ENCODE results near the gene NDUFAF3. TPM values are rescaled to one million over a fixed set of nuclear protein-coding genes. Genes with fewer than 3 reads are reported as not detected.

NDUFAF3 gene, protein sequence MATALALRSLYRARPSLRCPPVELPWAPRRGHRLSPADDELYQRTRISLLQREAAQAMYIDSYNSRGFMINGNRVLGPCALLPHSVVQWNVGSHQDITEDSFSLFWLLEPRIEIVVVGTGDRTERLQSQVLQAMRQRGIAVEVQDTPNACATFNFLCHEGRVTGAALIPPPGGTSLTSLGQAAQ
- 62.0 and 67.0 TPM in 2 replicates for total RNA-seq (ENCODE audit: low replicate concordance)
- long read RNA-seq, transcript NDUFAF3-202 (5 exons, 2,012 nt), result major isoform, 18 of 23 reads
- long read RNA-seq, partial matches to known transcripts, result 1 of 23 reads
- long read RNA-seq, other reads (novel, unspliced or antisense), result 3 of 23 reads

DNA sequence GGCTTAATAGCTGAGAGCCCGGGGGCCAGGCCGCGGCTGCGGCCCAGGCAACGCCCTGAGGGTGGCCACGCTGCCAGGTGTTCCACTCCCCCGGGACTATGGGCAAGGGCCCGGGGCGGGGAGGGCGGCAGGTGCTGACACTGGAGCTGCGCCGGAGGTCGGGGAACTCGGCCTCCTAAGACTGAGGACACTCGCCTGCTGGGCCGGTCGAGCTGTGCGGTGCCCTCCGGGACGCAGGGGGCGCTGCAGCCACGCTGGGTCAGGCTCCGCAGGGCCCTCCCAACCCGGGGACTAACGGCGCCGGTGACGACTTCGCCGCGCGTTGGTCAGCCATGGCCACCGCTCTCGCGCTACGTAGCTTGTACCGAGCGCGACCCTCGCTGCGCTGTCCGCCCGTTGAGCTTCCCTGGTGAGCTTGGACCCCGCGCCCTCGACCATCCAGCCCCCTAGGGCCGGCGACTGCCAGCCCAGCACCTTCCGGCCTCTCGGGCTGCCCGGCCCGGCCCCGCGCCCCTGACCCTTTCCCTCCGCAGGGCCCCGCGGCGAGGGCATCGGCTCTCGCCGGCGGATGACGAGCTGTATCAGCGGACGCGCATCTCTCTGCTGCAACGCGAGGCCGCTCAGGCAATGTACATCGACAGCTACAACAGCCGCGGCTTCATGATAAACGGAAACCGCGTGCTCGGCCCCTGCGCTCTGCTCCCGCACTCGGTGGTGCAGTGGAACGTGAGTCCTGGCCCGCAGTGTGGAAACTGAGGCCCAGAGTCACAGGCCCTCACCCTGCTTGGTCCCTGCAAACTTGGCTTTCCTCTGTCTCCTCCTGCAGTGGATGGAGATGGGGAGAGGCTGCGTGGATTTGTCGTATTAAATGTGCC lies at the start of gene NDUFAF3:
Gene NDUFAF3 (plus strand): TSS at position 309 of the 875 bp plus-strand sequence. CDS start 24 bp downstream, at position 333.
- peak; percentile 98 for DNase-seq (ENCODE audit: extremely low spot score, unreplicated experiment)
- H3K4me3 Mint-ChIP-seq, result peak within 1 kb of the TSS; percentile 96
- H3K27ac Mint-ChIP-seq, result peak within 1 kb of the TSS; percentile 97
- H3K4me1 Mint-ChIP-seq (ENCODE audit: unreplicated experiment), result peaks cover 15% of the 10 kb centered on the region
- TF ChIP-seq, protein P1, sequence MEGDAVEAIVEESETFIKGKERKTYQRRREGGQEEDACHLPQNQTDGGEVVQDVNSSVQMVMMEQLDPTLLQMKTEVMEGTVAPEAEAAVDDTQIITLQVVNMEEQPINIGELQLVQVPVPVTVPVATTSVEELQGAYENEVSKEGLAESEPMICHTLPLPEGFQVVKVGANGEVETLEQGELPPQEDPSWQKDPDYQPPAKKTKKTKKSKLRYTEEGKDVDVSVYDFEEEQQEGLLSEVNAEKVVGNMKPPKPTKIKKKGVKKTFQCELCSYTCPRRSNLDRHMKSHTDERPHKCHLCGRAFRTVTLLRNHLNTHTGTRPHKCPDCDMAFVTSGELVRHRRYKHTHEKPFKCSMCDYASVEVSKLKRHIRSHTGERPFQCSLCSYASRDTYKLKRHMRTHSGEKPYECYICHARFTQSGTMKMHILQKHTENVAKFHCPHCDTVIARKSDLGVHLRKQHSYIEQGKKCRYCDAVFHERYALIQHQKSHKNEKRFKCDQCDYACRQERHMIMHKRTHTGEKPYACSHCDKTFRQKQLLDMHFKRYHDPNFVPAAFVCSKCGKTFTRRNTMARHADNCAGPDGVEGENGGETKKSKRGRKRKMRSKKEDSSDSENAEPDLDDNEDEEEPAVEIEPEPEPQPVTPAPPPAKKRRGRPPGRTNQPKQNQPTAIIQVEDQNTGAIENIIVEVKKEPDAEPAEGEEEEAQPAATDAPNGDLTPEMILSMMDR (conservative IDR thresholded peaks at IDR 0.05), result peak; percentile 99
- H3K9me3 Mint-ChIP-seq, result no peaks in the 10 kb centered on the region
- H3K36me3 Mint-ChIP-seq, result peaks cover 8% of the 10 kb centered on the region
- no peaks in the 10 kb centered on the region for H3K27me3 Mint-ChIP-seq

DNA sequence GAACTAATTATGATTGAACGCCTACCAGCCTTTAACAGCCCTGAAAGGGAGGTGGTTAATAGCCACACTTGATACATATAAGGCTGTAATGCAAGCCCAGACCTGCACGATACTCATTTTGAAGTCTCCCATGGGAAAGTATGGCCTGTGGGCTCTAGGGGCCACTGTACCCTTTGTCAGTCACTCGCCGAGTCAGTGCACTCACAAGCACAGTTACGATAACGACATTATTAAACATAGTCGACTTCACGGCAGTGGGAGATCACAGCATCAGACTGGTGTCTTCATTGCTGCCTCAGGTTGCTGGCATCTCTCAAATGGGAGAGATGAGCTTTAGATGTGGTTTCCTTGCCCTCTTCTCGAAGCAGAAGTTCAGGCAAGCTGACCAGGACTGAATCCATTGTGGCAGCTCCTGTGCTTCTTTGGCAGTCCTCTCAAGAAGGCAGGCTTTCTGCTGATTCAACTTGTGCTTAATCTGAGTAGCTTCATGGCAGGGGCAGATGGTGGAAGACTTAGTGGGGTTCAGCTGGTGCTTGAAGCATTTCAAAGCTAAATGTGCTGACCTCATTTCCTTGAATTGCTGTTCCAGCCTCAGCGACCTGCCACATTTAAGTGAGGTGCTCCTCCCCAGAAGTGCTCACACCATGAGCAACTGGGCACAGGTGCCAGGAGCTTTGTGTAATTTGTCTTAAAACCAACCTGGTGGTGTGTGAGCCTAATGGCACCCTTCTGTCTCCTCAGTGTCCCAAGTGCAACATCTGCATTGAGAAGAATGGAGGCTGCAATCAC lies 47.7 kb upstream of the NDUFAF3 start:
- no peaks in the 10 kb centered on the region for H3K9me3 Mint-ChIP-seq
- no peak for DNase-seq (ENCODE audit: extremely low spot score, unreplicated experiment)
- H3K27ac Mint-ChIP-seq, result no peak overlapping the region
- H3K4me1 Mint-ChIP-seq (ENCODE audit: unreplicated experiment), result no peaks in the 10 kb centered on the region
- TF ChIP-seq, protein P1 (conservative IDR thresholded peaks at IDR 0.05), result no peak
- no peak overlapping the region for H3K4me3 Mint-ChIP-seq
- no peaks in the 10 kb centered on the region for H3K27me3 Mint-ChIP-seq
- peaks cover 12% of the 10 kb centered on the region for H3K36me3 Mint-ChIP-seq

DNA sequence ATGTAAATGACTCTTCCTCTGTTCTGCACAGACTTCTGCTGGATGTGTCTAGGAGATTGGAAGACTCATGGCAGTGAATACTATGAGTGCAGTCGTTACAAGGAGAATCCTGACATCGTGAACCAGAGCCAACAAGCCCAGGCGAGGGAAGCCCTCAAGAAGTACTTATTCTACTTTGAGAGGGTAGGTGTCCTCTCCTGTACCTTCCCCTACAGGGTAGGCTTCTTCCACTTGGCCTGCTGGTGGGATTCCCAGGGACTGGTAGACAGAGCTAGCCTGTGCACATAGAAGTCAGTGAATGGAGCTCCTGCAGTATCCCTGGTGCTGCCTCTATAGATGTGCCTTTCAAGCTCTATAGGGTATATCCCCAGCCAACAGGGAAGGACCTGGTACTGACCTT lies 42.5 kb upstream of the NDUFAF3 start:
- Mint-ChIP-seq H3K4me1 (ENCODE audit: unreplicated experiment) (no peaks in the 10 kb centered on the region), H3K4me3 (no peak overlapping the region)

DNA sequence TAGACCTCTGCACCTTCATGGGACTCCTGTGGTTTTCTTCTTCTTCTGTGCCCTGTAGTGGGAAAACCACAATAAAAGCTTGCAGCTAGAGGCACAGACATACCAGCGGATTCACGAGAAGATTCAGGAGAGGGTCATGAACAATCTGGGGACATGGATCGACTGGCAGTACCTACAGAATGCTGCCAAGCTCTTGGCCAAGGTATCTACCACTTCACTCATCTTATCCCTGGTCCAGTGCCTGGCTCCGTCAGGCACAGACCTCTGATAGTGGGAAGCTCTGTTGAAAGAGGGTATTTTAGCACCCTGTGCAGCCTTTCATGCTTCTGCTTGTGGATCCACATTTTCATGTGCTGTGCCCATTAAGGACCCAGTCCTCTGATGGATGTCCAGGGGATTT lies 41.6 kb upstream of the NDUFAF3 start:
- Mint-ChIP-seq H3K9me3 (no peaks in the 10 kb centered on the region), H3K4me1 (ENCODE audit: unreplicated experiment) (no peaks in the 10 kb centered on the region)

More for the DNA sequence above, 42.5 kb upstream of the NDUFAF3 start:
- H3K27me3 Mint-ChIP-seq, result no peaks in the 10 kb centered on the region
- H3K36me3 Mint-ChIP-seq, result peaks cover 13% of the 10 kb centered on the region
- no peaks in the 10 kb centered on the region for H3K9me3 Mint-ChIP-seq
- no peak overlapping the region for H3K27ac Mint-ChIP-seq
- TF ChIP-seq, protein P1 (conservative IDR thresholded peaks at IDR 0.05), result no peak
- no peak for DNase-seq (ENCODE audit: extremely low spot score, unreplicated experiment)

DNA sequence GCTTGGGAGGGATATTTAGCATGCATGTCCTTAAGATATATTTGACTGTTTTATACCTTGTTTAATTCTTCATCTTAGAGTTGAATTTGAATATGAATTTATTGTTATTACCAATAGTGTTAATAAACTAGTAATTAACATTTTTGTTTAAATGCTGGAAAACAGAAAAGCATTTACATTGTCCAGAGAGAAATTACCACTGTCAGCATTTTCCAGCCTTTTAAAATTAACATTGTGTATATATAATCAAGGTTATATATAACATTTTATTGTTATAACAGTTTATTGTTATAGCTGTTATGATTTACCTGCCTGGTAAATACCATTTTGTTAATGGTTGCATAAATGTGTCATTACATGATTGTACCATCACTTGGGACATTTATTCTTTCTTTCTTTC lies 39.9 kb upstream of the NDUFAF3 start:
- no peaks in the 10 kb centered on the region for H3K9me3 Mint-ChIP-seq
- no peaks in the 10 kb centered on the region for H3K27me3 Mint-ChIP-seq
- H3K4me1 Mint-ChIP-seq (ENCODE audit: unreplicated experiment), result no peaks in the 10 kb centered on the region
- peaks cover 10% of the 10 kb centered on the region for H3K36me3 Mint-ChIP-seq
- TF ChIP-seq, protein P1 (conservative IDR thresholded peaks at IDR 0.05), result no peak
- DNase-seq (ENCODE audit: extremely low spot score, unreplicated experiment), result no peak
- no peak overlapping the region for H3K4me3 Mint-ChIP-seq
- no peak overlapping the region for H3K27ac Mint-ChIP-seq

More for the DNA sequence above, 41.6 kb upstream of the NDUFAF3 start:
- Mint-ChIP-seq H3K4me3 (no peak overlapping the region), H3K27me3 (no peaks in the 10 kb centered on the region), H3K27ac (no peak overlapping the region), H3K36me3 (peaks cover 12% of the 10 kb centered on the region)
- TF ChIP-seq, protein P1 (conservative IDR thresholded peaks at IDR 0.05), result no peak
- DNase-seq (ENCODE audit: extremely low spot score, unreplicated experiment), result no peak
